Fibroblast of the aortic adventitia (primary cell): ENCODE measurements around the gene DENND1A. TPM values are rescaled to one million over a fixed set of nuclear protein-coding genes. Genes with fewer than 3 reads are reported as not detected.
A peak's percentile ranks its signal among the peaks of the same experiment; 100 is the strongest.
"Not testable (repeated sequence)": the region's sequence is repeated elsewhere in the genome, so short reads cannot be mapped to it uniquely, and the experiment has no call there.

Source experiments
- DNase-seq: peaks from one replicate; pipeline ENCODE4 v3.0.0-alpha.2; 2010; ENCODE audit warnings: low read depth
- H3K4me3 ChIP-seq: 2 replicates; pipeline ENCODE4 v1.5.1; 2011; ENCODE audit warnings: low read depth, mild to moderate bottlenecking, control low read depth, low read length, moderate library complexity
- total RNA-seq: library from RNA; depleted of rRNA; stranded (reverse); fragments of >200 nt; gene quantifications from 2 replicates; pipeline ENCODE4 v1.2.3, GENCODE V29; 2012; ENCODE audit warnings: low replicate concordance
- TF ChIP-seq, protein P1 (sequence below): IDR thresholded peaks from 2 replicates; pipeline ENCODE4 v1.5.1; 2011; ENCODE audit warnings: mild to moderate bottlenecking, low read length, control low read depth, inconsistent platforms; ENCODE audit not compliant: insufficient read depth

The DENND1A gene
- total RNA-seq, 1 donor = 27.7 TPM

DNA sequence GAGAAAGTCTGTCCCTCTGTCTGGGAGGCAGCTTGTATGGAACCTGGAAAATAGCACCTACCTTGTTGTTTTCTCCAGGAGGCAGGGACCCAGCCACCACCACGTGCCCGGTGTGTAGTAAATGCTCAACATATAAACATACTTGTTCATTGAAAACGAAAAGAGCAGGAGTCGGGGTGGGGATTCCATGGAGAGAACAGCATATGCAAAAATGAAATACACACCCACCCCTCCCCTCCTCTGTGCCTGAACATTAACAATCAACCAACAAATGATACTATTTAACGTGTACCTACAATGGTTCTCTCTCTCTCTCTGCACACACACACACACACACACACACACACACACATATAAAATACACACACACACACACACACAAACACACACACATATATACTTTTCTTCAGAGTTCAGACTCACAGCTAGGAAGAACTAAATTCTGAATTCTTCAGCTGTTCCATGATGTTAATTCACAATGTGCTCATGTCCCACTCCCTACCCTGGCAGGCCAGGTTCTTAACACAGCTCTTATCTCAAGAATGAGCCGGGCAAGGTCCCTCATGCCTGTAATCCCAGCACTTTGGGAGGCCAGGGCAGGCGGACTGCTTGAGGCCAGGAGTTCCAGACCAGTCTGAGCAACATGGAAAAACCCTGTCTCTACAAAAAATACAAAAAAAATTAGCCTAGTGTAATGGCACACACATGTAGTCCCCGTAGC, 16.3 kb upstream of the DENND1A start:
- TF ChIP-seq, protein P1, sequence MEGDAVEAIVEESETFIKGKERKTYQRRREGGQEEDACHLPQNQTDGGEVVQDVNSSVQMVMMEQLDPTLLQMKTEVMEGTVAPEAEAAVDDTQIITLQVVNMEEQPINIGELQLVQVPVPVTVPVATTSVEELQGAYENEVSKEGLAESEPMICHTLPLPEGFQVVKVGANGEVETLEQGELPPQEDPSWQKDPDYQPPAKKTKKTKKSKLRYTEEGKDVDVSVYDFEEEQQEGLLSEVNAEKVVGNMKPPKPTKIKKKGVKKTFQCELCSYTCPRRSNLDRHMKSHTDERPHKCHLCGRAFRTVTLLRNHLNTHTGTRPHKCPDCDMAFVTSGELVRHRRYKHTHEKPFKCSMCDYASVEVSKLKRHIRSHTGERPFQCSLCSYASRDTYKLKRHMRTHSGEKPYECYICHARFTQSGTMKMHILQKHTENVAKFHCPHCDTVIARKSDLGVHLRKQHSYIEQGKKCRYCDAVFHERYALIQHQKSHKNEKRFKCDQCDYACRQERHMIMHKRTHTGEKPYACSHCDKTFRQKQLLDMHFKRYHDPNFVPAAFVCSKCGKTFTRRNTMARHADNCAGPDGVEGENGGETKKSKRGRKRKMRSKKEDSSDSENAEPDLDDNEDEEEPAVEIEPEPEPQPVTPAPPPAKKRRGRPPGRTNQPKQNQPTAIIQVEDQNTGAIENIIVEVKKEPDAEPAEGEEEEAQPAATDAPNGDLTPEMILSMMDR = no peak
- no peak for DNase-seq
- H3K4me3 ChIP-seq = no peak overlapping the region

DNA sequence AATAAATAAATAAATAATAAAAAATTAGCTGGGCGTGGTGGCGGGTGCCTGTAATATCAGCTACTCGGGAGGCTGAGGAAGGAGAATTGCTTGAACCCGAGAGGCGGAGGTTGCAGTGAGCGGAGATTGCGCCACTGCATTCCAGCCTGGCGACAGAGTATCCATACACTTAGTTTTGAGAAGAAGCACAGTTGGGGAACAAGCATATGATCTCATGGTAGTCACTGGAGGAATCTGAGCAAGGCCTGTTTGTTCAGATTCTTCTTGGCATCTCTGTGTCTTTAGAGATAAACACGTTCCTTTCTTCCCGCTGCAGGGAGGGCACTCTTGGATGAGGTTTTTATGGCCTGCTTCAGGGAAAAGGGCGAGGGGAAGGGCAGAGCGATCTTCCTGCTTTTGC, 15.6 kb upstream of the DENND1A start:
- no peak for DNase-seq

DNA sequence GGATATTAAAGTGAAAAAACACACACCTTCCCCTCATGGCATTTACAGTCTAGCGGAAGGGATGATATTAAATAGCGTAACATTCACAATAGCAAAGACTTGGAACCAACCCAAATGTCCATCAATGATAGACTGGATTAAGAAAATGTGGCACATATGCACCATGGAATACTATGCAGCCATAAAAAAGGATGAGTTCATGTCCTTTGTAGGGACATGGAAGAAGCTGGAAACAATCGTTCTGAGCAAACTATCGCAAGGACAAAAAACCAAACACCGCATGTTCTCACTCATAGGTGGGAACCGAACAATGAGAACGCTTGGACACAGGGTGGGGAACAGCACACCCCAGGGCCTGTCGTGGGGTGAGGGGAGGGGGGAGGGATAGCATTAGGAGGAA, 14.5 kb upstream of the DENND1A start:
- not testable (repeated sequence) for H3K4me3 ChIP-seq, DNase-seq

More for the DNA sequence above, 15.6 kb upstream of the DENND1A start:
- no peak overlapping the region for H3K4me3 ChIP-seq
- TF ChIP-seq, protein P1 = no peak

DNA sequence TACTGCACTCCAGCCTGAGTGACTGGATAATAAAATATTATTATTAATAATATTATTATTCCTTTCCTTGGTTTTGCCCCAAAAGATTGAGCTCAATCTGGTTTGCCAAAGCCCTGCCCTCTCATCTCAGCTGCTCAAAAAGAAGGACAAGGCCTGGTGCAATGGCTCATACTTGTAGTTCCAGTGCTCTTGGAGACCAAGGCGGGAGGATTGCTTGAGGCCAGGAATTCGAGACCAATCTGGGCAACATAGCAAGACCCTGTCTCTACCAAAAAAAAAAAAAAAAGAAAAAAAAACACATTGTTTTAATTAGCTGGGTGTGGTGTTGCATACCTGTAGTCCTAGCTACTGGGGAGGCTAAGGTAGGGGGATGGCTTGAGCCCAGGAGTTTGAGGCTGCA, 13.7 kb upstream of the DENND1A start:
- DNase-seq = no peak
- TF ChIP-seq, protein P1 = no peak
- no peak overlapping the region for H3K4me3 ChIP-seq

DNA sequence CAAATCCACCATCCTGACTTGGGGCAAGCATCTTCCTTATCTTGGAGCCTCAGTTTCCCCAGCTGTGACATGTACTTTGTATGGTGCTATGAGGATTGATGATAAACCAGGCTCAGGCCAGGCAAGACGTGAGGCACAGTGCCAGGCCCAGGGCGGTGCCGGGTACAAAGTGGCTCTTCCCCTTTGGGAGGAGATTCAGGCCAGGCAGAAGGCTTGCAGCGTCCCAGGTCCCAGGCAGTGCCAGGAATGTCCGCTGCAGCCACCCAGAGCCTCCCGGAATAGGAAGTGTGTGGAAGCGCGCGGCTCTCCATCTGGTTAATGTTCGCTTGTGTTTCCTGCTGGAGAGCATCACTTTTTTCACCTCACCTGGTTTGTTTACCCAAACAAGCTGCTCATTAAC, 12.6 kb upstream of the DENND1A start:
- no peak for DNase-seq
- TF ChIP-seq, protein P1 = no peak
- no peak overlapping the region for H3K4me3 ChIP-seq

DNA sequence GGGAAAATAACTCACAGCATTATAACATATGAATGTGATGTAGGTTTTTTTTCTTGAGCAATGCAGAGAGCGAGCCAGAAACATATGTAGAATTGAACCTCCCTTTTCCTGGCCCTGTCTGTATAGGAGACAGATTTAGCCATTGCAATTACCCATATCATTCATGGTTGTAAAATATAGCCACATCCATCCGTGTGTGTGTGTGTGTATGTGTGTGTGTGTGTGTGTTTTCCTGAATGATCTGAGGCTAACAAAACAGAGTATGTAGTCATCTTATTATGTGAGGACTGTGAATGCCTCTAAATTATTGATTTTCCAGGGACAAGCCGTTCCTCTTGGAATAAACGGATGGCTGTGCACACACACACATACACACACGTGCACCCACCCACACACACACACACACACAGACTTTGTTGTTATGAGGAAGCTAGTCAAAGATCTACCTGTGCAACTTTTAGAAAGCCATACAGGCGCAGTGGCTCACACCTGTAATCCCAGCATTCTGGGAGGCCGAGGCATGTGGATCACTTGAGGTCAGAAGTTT, 11.7 kb upstream of the DENND1A start:
- H3K4me3 ChIP-seq = no peak overlapping the region
- no peak for DNase-seq
- TF ChIP-seq, protein P1 = no peak

DNA sequence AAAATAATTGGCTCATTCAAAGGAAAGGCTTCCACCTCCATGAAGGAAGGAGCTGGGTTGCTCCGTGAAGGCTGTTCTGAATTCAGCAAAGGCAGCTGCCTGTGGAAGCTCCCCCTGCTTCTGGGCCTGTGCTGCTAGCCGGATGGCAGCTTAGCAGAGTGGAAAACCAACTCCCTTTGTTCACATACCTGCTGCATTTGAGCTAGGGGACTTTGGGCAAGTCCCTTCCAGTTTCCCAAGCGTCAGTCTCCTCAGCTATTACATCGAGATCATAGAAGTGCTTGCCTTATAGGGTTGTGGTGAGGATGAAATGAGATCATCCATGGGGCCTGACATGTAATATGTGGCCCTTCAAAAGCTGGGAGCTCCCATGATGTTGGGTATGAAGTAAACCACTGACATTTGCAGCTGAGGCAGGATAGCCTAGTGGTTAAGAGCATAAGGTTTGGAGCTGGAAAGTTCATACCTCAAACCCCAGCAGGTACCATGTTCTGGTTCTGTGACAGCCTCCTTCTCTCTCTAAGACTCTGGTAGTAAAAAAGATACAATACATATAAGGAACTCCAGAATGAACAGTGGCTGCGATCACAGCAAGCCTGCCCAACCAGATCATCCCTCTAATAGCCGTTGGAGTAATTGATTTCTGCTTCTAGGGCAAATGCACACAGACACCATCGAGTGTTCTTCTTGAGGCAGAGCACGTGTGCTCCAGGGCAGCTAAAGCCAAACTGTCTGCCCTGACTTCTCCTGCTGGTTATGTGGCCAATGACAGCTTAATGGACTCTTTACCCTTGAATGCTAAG, 11.0 kb upstream of the DENND1A start:
- DNase-seq = no peak
- H3K4me3 ChIP-seq = no peak overlapping the region

More for the DNA sequence above, 11.0 kb upstream of the DENND1A start:
- TF ChIP-seq, protein P1 = peak; percentile 8
